Activated B cell treated with CpG ODN at 0.5 μM for 24 hours (primary cell): ENCODE data around the gene FXR2. TPM values are rescaled to one million over a fixed set of nuclear protein-coding genes. Genes with fewer than 3 reads are reported as not detected.

ENCODE experiments used
- ATAC-seq: fragments of 200-7000 bp; cut with Tn5 transposase; one replicate; pipeline ENCODE4 v1.10.0; 2021; ENCODE audit warnings: low read depth, mild to moderate bottlenecking, moderate library complexity
- CTCF ChIA-PET: fragments of 350-600 bp; sonication (Branson Sonifier 250); formaldehyde crosslinking; loops from one replicate; lab custom pipeline; 2021; ENCODE audit warnings: antibody characterized with exemption; lab: Charles Lee
- POLR2A ChIA-PET: fragments of 350-600 bp; sonication (Branson Sonifier 250); formaldehyde crosslinking; loops from one replicate; lab custom pipeline; 2021; ENCODE audit warnings: antibody characterized with exemption; lab: Charles Lee
- DNase-seq: peaks from one replicate; pipeline ENCODE4 v3.0.0; 2022
- H3K27ac Mint-ChIP-seq: one replicate; pipeline ENCODE4 v1.8.0; 2020; ENCODE audit warnings: mixed read lengths
- H3K27me3 Mint-ChIP-seq: one replicate; pipeline ENCODE4 v1.8.0; 2021; ENCODE audit warnings: mixed read lengths
- H3K36me3 Mint-ChIP-seq: one replicate; pipeline ENCODE4 v1.8.0; 2021; ENCODE audit warnings: low read depth, mixed read lengths
- H3K4me1 Mint-ChIP-seq: one replicate; pipeline ENCODE4 v1.8.0; 2021; ENCODE audit warnings: mixed read lengths
- H3K4me3 Mint-ChIP-seq: one replicate; pipeline ENCODE4 v1.8.0; 2020; ENCODE audit warnings: mild to moderate bottlenecking, mixed read lengths
- H3K9me3 Mint-ChIP-seq: one replicate; pipeline ENCODE4 v1.8.0; 2020; ENCODE audit warnings: mixed read lengths
- CTCF ChIP-seq: fragments of 200-600 bp; IDR thresholded peaks from one replicate; pipeline ENCODE4 v1.8.0; 2022; ENCODE audit warnings: antibody characterized with exemption, mild to moderate bottlenecking
- intact Hi-C: fragments of 100-400 bp; cut with micrococcal nuclease; formaldehyde crosslinking; loops from one replicate; pipeline ENCODE4 v1.15.1; 2024
- total RNA-seq: library from RNA; stranded (reverse); gene quantifications from 2 replicates; pipeline ENCODE4 v1.2.3, GENCODE V29; 2022

Gene FXR2
- total RNA-seq, 1 donor from 2014 or later = 32.4 TPM

DNA sequence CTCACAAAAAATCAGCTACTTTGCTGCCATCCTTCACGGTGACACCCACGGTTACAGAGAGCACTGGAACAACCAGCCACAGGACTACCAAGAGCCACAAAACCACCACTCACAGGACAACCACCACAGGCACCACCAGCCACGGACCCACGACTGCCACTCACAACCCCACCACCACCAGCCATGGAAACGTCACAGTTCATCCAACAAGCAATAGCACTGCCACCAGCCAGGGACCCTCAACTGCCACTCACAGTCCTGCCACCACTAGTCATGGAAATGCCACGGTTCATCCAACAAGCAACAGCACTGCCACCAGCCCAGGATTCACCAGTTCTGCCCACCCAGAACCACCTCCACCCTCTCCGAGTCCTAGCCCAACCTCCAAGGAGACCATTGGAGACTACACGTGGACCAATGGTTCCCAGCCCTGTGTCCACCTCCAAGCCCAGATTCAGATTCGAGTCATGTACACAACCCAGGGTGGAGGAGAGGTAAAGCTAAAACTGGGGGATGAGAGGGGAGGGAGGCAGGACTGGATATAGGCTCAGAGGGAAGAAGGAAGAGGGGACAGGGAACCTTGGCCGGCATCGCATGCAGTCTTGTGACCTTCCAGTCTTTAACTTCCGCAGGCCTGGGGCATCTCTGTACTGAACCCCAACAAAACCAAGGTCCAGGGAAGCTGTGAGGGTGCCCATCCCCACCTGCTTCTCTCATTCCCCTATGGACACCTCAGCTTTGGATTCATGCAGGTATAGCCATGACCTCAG is 34.7 kb downstream of the FXR2 start:
- no peak for DNase-seq
- TF ChIP-seq CTCF = no peak
- ChIA-PET POLR2A (interaction anchor here (0.6 to 3.1 kb wide), 25 partner anchors 9 to 797 kb away, joined by 3 to 36 read pairs (median 5); partner anchors contain the start of genes ACAP1, FXR2, POLR2A and SAT2), CTCF (interaction anchor here (3.5 kb wide), 1 partner anchor 9 kb away, joined by 22 read pairs; the partner anchor contains the start of gene SOX15)
- H3K36me3 Mint-ChIP-seq = peaks cover 68% of the 10 kb centered on the region
- no peak for ATAC-seq
- no peaks in the 10 kb centered on the region for H3K27me3 Mint-ChIP-seq
- peak overlapping the region; percentile 25 for H3K4me3 Mint-ChIP-seq
- peak overlapping the region; percentile 89 for H3K27ac Mint-ChIP-seq
- intact Hi-C loops = loop anchor here (10.0 kb wide), 1 partner anchor 535 kb away; the partner anchor contains the start of gene SLC16A11
- H3K9me3 Mint-ChIP-seq = no peaks in the 10 kb centered on the region
- peaks cover 90% of the 10 kb centered on the region for H3K4me1 Mint-ChIP-seq

- ATAC-seq = peak; percentile 75
- Mint-ChIP-seq H3K4me3 (peak within 1 kb of the TSS; percentile 25), H3K4me1 (peaks cover 90% of the 10 kb centered on the region), H3K27ac (peak within 1 kb of the TSS; percentile 89), H3K36me3 (peaks cover 73% of the 10 kb centered on the region), H3K27me3 (no peaks in the 10 kb centered on the region), H3K9me3 (no peaks in the 10 kb centered on the region)
- intact Hi-C loops = no loop called here
- DNase-seq = peak; percentile 61
- no peak for TF ChIP-seq CTCF
- POLR2A ChIA-PET = interaction anchor here (0.6 to 3.1 kb wide), 23 partner anchors 8 to 798 kb away, joined by 3 to 36 read pairs (median 5); partner anchors contain the start of genes ACAP1, FXR2, PHF23 and POLR2A
- CTCF ChIA-PET = interaction anchor here (3.5 kb wide), 1 partner anchor 10 kb away, joined by 22 read pairs; the partner anchor contains the start of gene SOX15
These were observed 35.5 kb downstream of the FXR2 start, which contains the start of gene CD68 for GRCh38 chr17:7579001-7579833. TSS of gene CD68 (plus strand) at chr17:7579638. CDS start at chr17:7579678, 40 bp downstream.

- Mint-ChIP-seq H3K4me3 (no peak overlapping the region), H3K36me3 (peaks cover 77% of the 10 kb centered on the region), H3K27ac (peak overlapping the region; percentile 89), H3K9me3 (no peaks in the 10 kb centered on the region), H3K4me1 (peaks cover 84% of the 10 kb centered on the region), H3K27me3 (no peaks in the 10 kb centered on the region)
- no peak for TF ChIP-seq CTCF
- ChIA-PET POLR2A (interaction anchor here (0.7 to 6.8 kb wide), 4 partner anchors 8 to 110 kb away, joined by 3 to 57 read pairs (median 3); partner anchors contain the start of genes POLR2A, TP53 and WRAP53), CTCF (no interaction called here)
- no peak for DNase-seq
- intact Hi-C loops = no loop called here
- no peak for ATAC-seq
These were observed 37.1 kb downstream of the FXR2 start for GRCh38 chr17:7577327-7578199.

GRCh38 chr17:7576432-7576937 is 38.2 kb downstream of the FXR2 start:
- H3K9me3 Mint-ChIP-seq = no peaks in the 10 kb centered on the region
- DNase-seq = no peak
- CTCF ChIA-PET = interaction anchor here (1.3 kb wide), 1 partner anchor 13 kb away, joined by 4 read pairs; no protein-coding TSS in a partner anchor
- peaks cover 82% of the 10 kb centered on the region for H3K4me1 Mint-ChIP-seq
- intact Hi-C loops = no loop called here
- ATAC-seq = no peak
- POLR2A ChIA-PET = interaction anchor here (0.5 to 7.9 kb wide), 7 partner anchors 8 to 322 kb away, joined by 3 to 131 read pairs (median 7); partner anchors contain the start of genes MPDU1, POLR2A, TP53 and WRAP53
- H3K4me3 Mint-ChIP-seq = no peak overlapping the region
- peak overlapping the region; percentile 20 for H3K27ac Mint-ChIP-seq
- peaks cover 84% of the 10 kb centered on the region for H3K36me3 Mint-ChIP-seq
- TF ChIP-seq CTCF = no peak
- no peaks in the 10 kb centered on the region for H3K27me3 Mint-ChIP-seq
